H9 (cell line): ENCODE measurements around the gene ZNF839. TPM values are rescaled to one million over a fixed set of nuclear protein-coding genes. Genes with fewer than 3 reads are reported as not detected.

ENCODE experiments used
- DNase-seq: peaks from one replicate; pipeline ENCODE4 v3.0.0-alpha.2; 2017
- H2AFZ ChIP-seq: one replicate; pipeline ENCODE4 v1.6.1; 2013; ENCODE audit warnings: mild to moderate bottlenecking, low read length, control low read depth, moderate library complexity
- H2AK5ac ChIP-seq: 2 replicates; pipeline ENCODE4 v1.6.1; 2013; ENCODE audit warnings: low read length, control low read depth, mixed read lengths; ENCODE audit not compliant: insufficient read length
- H2BK120ac ChIP-seq: one replicate; pipeline ENCODE4 v1.6.1; 2013; ENCODE audit warnings: low read depth, mild to moderate bottlenecking, low read length, control low read depth, inconsistent platforms; ENCODE audit not compliant: poor library complexity, severe bottlenecking
- H2BK12ac ChIP-seq: 2 replicates; pipeline ENCODE4 v1.6.1; 2013; ENCODE audit warnings: low read length, control low read depth, mixed read lengths, low read depth; ENCODE audit not compliant: insufficient read length
- H2BK15ac ChIP-seq: 2 replicates; pipeline ENCODE4 v1.6.1; 2013; ENCODE audit warnings: low read depth, low read length, control low read depth
- H2BK20ac ChIP-seq: one replicate; pipeline ENCODE4 v1.6.1; 2013; ENCODE audit warnings: low read depth, mild to moderate bottlenecking, low read length, control low read depth, inconsistent platforms; ENCODE audit not compliant: poor library complexity, severe bottlenecking
- H2BK5ac ChIP-seq: 2 replicates; pipeline ENCODE4 v1.6.1; 2013; ENCODE audit warnings: low read length, control low read depth, mixed read lengths; ENCODE audit not compliant: insufficient read length
- H3K14ac ChIP-seq: 2 replicates; pipeline ENCODE4 v1.6.1; 2013; ENCODE audit warnings: low read length, control low read depth; ENCODE audit not compliant: insufficient read depth
- H3K18ac ChIP-seq: 2 replicates; pipeline ENCODE4 v1.6.1; 2013; ENCODE audit warnings: low read depth, mild to moderate bottlenecking, mixed read lengths, low read length, control low read depth; ENCODE audit not compliant: insufficient read length
- H3K23ac ChIP-seq: 2 replicates; pipeline ENCODE4 v1.6.1; 2013; ENCODE audit warnings: low read length, control low read depth, mixed read lengths, low read depth; ENCODE audit not compliant: insufficient read length
- H3K23me2 ChIP-seq: 2 replicates; pipeline ENCODE4 v1.6.1; 2013; ENCODE audit warnings: low read depth, mild to moderate bottlenecking, mixed read lengths, low read length, control low read depth; ENCODE audit not compliant: insufficient read length, poor library complexity, severe bottlenecking
- H3K27ac ChIP-seq: 2 replicates; pipeline ENCODE4 v1.5.1; 2013; ENCODE audit warnings: low read length, control low read depth, mixed read lengths, low read depth; ENCODE audit not compliant: insufficient read length
- H3K27me3 ChIP-seq: 2 replicates; pipeline ENCODE4 v1.6.1; 2013; ENCODE audit warnings: low read length, control low read depth, inconsistent platforms; ENCODE audit not compliant: insufficient read depth
- H3K4ac ChIP-seq: 2 replicates; pipeline ENCODE4 v1.6.1; 2013; ENCODE audit warnings: low read depth, mild to moderate bottlenecking, control low read depth, inconsistent platforms, low read length, moderate library complexity
- H3K4me1 ChIP-seq: 2 replicates; pipeline ENCODE4 v1.6.1; 2013; ENCODE audit warnings: low read length, control low read depth, inconsistent platforms; ENCODE audit not compliant: insufficient read depth
- H3K4me2 ChIP-seq: 2 replicates; pipeline ENCODE4 v1.6.1; 2013; ENCODE audit warnings: low read length, control low read depth, mixed read lengths; ENCODE audit not compliant: insufficient read length, insufficient read depth
- H3K56ac ChIP-seq: 2 replicates; pipeline ENCODE4 v1.6.1; 2013; ENCODE audit warnings: low read depth, mild to moderate bottlenecking, mixed read lengths, low read length, control low read depth; ENCODE audit not compliant: insufficient read length
- H3K79me1 ChIP-seq: 2 replicates; pipeline ENCODE4 v1.6.1; 2013; ENCODE audit warnings: low read depth, mild to moderate bottlenecking, moderate library complexity, low read length, control low read depth, inconsistent platforms; ENCODE audit not compliant: insufficient read depth, poor library complexity, severe bottlenecking
- H3K79me2 ChIP-seq: 2 replicates; pipeline ENCODE4 v1.6.1; 2013; ENCODE audit warnings: low read length, control low read depth, inconsistent platforms; ENCODE audit not compliant: insufficient read depth
- H3K9ac ChIP-seq: 2 replicates; pipeline ENCODE4 v1.6.1; 2013; ENCODE audit warnings: low read length, control low read depth, mixed read lengths; ENCODE audit not compliant: insufficient read length; ENCODE audit errors: extremely low read depth
- H3K9me3 ChIP-seq: one replicate; pipeline ENCODE4 v1.6.1; 2013; ENCODE audit warnings: low read depth, low read length, inconsistent platforms; ENCODE audit not compliant: control insufficient read depth
- H3T11ph ChIP-seq: one replicate; pipeline ENCODE4 v1.6.1; 2013; ENCODE audit warnings: mild to moderate bottlenecking, low read length, control low read depth, inconsistent platforms
- H4K20me1 ChIP-seq: one replicate; pipeline ENCODE4 v1.6.1; 2013; ENCODE audit not compliant: control insufficient read depth, insufficient read length, insufficient read depth
- H4K5ac ChIP-seq: 2 replicates; pipeline ENCODE4 v1.6.1; 2013; ENCODE audit warnings: low read depth, mild to moderate bottlenecking, mixed read lengths, low read length, control low read depth; ENCODE audit not compliant: insufficient read length
- H4K8ac ChIP-seq: replicated peaks from 2 replicates; pipeline ENCODE4 v1.6.1; 2013; ENCODE audit warnings: low read length, control low read depth, mixed read lengths, low read depth; ENCODE audit not compliant: insufficient read length
- H4K91ac ChIP-seq: 2 replicates; pipeline ENCODE4 v1.6.1; 2013; ENCODE audit warnings: low read depth, mild to moderate bottlenecking, moderate library complexity, mixed read lengths, low read length, control low read depth; ENCODE audit not compliant: insufficient read length
- H3K27ac Mint-ChIP-seq, 3 experiments: 2 replicates in 2 of 3; 3 replicates in 1 of 3; pipeline ENCODE4 v1.8.0; 2020 to 2021; ENCODE audit warnings: mixed read lengths in 3 of 3, mild to moderate bottlenecking in 1 of 3, moderate library complexity in 1 of 3
- H3K27me3 Mint-ChIP-seq: 2 replicates; pipeline ENCODE4 v1.8.0; 2021; ENCODE audit warnings: low read depth, mild to moderate bottlenecking, moderate library complexity, mixed read lengths
- H3K36me3 Mint-ChIP-seq, 3 experiments: 2 replicates in 2 of 3; 3 replicates in 1 of 3; pipeline ENCODE4 v1.8.0; 2020 to 2021; ENCODE audit warnings: low read depth in 3 of 3, mixed read lengths in 3 of 3; ENCODE audit not compliant: insufficient read depth in 1 of 3
- H3K4me1 Mint-ChIP-seq, 2 experiments: 2 replicates each; pipeline ENCODE4 v1.8.0; 2020; ENCODE audit warnings: mixed read lengths in 2 of 2
- H3K4me3 Mint-ChIP-seq, 2 experiments: 2 replicates in 1 of 2; 3 replicates in 1 of 2; pipeline ENCODE4 v1.8.0; 2020 to 2021; ENCODE audit warnings: mild to moderate bottlenecking in 2 of 2, mixed read lengths in 2 of 2, moderate library complexity in 1 of 2
- H3K9me3 Mint-ChIP-seq, 2 experiments: 2 replicates in 1 of 2; 3 replicates in 1 of 2; pipeline ENCODE4 v1.8.0; 2020; ENCODE audit warnings: mild to moderate bottlenecking in 2 of 2, mixed read lengths in 2 of 2, moderate library complexity in 1 of 2
- CTCF ChIP-seq: fragments of 200-600 bp; sonication (generic); conservative IDR thresholded peaks from 3 replicates; pipeline ENCODE4 v1.8.0; 2021; ENCODE audit warnings: antibody characterized with exemption, mild to moderate bottlenecking
- WGBS: extraction: QIAGEN DNeasy Blood & Tissue Kit; methylation state at CpG from one replicate; pipeline ENCODE4 v1.1.7; 2013; ENCODE audit warnings: missing lambda C conversion rate, low lambda C conversion rate, mixed read lengths; ENCODE audit not compliant: insufficient read length; ENCODE audit errors: extremely low coverage; 5-methylcytosine and 5-hydroxymethylcytosine counted together
- total RNA-seq: library from RNA; stranded (reverse); gene quantifications from 2 replicates; pipeline ENCODE4 v1.2.1, GENCODE V29; 2021

ZNF839 gene
- total RNA-seq, 1 experiment from 2014 or later, result 9.4 TPM

- no CpG with 5 or more reads among the region's 4 CpGs for WGBS
- H3K23me2 ChIP-seq, result no peaks in the 10 kb centered on the region
- no peaks in the 10 kb centered on the region for H3K9me3 ChIP-seq
- no peaks in the 10 kb centered on the region for H3K79me2 ChIP-seq
- no peak overlapping the region for H3K27ac ChIP-seq
- H4K20me1 ChIP-seq, result no peaks in the 10 kb centered on the region
- no peak overlapping the region for H2AK5ac ChIP-seq
- Mint-ChIP-seq H3K36me3 (peaks cover 15 to 62% (median 35%) of the 10 kb centered on the region in 3 experiments; a peak in 6 of 7 replicates), H3K4me1 (no peaks in the 10 kb centered on the region), H3K4me3 (no peak overlapping the region), H3K27ac (no peak overlapping the region; a peak in 1 of 7 replicates), H3K9me3 (no peaks in the 10 kb centered on the region), H3K27me3 (no peaks in the 10 kb centered on the region)
- H3K56ac ChIP-seq, result no peak overlapping the region
- H3K23ac ChIP-seq, result no peak overlapping the region
- DNase-seq, result no peak
- H3K4ac ChIP-seq, result no peak overlapping the region
- no peak overlapping the region for H4K91ac ChIP-seq
- no peak overlapping the region for H4K8ac ChIP-seq
- H2BK5ac ChIP-seq, result no peak overlapping the region
- H3K4me2 ChIP-seq, result no peak overlapping the region
- H2BK20ac ChIP-seq, result no peak overlapping the region
- H3T11ph ChIP-seq, result no peak overlapping the region
- no peak overlapping the region for H2BK12ac ChIP-seq
- no peak overlapping the region for H2BK120ac ChIP-seq
- H3K9ac ChIP-seq, result no peak overlapping the region
- H3K79me1 ChIP-seq, result no peaks in the 10 kb centered on the region
- TF ChIP-seq CTCF, result no peak
- H3K4me1 ChIP-seq, result no peaks in the 10 kb centered on the region
- H4K5ac ChIP-seq, result no peak overlapping the region
- no peaks in the 10 kb centered on the region for H3K27me3 ChIP-seq
- no peak overlapping the region for H3K14ac ChIP-seq
- H2BK15ac ChIP-seq, result no peak overlapping the region
- no peak overlapping the region for H3K18ac ChIP-seq
- no peak overlapping the region for H2AFZ ChIP-seq
These were observed 27.1 kb downstream of the ZNF839 start for GRCh38 chr14:102346645-102347044.
